ENCODE data around the gene CLCA2. TPM values are rescaled to one million over a fixed set of nuclear protein-coding genes. Genes with fewer than 3 reads are reported as not detected.
A peak's percentile ranks its signal among the peaks of the same experiment; 100 is the strongest.

Gene CLCA2
- total and polyA plus RNA-seq, 9 donors: 0.07 to 0.25 TPM; not detected in 7

DNA sequence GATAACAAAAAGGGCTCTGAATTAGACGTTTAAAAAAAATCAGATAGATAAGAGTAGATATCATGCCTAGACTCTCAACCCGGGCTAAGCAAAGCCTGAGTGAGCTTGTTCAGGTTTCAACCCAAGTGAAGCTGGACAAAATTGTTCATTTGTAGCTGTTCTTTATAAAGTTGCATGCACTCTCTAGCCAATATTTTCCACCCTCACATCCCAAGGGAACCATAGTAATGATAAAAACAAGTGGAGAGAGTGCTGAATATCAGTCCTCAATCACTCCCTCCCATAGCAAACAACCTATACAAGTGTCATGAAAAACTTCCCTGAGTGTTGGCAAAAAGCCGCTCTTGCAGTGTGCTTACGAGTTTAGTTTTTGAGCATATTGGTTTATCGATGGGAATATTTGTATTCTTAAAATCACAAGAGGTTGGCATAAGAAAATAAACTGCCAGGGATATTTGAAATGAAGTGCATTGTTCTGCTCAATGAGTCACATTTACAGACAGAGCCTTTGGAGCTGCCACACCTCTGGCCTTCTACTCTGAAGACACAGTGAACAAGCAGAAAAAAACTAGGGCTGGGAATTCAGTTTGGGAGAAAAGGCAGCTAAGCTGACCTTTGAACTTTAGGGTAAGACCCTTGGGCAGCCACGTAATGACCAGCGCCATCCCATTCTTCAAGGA is 2.2 kb upstream of the CLCA2 start:
- no peaks in the 10 kb centered on the region for H3K36me3 ChIP-seq
- no peaks in the 10 kb centered on the region for H3K27me3 ChIP-seq
- no peaks in the 10 kb centered on the region for H3K9me3 ChIP-seq
- no peak overlapping the region for H3K4me3 ChIP-seq
- DNase-seq: no peak
- WGBS, 3 donors: 69 to 75% (median 72%) methylated on average over 7 of the region's 7 CpGs
- no peak overlapping the region for H3K27ac ChIP-seq
- TF ChIP-seq EP300 (IDR thresholded peaks at IDR 0.05) (no peak), POLR2A (IDR thresholded peaks at IDR 0.05) (no peak)
- TF ChIP-seq, protein P1, sequence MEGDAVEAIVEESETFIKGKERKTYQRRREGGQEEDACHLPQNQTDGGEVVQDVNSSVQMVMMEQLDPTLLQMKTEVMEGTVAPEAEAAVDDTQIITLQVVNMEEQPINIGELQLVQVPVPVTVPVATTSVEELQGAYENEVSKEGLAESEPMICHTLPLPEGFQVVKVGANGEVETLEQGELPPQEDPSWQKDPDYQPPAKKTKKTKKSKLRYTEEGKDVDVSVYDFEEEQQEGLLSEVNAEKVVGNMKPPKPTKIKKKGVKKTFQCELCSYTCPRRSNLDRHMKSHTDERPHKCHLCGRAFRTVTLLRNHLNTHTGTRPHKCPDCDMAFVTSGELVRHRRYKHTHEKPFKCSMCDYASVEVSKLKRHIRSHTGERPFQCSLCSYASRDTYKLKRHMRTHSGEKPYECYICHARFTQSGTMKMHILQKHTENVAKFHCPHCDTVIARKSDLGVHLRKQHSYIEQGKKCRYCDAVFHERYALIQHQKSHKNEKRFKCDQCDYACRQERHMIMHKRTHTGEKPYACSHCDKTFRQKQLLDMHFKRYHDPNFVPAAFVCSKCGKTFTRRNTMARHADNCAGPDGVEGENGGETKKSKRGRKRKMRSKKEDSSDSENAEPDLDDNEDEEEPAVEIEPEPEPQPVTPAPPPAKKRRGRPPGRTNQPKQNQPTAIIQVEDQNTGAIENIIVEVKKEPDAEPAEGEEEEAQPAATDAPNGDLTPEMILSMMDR (IDR thresholded peaks at IDR 0.05): no peak
- H3K4me1 ChIP-seq (ENCODE audit: insufficient read depth): no peaks in the 10 kb centered on the region
- intact Hi-C loops (cut with DNase I): no loop called here

DNA sequence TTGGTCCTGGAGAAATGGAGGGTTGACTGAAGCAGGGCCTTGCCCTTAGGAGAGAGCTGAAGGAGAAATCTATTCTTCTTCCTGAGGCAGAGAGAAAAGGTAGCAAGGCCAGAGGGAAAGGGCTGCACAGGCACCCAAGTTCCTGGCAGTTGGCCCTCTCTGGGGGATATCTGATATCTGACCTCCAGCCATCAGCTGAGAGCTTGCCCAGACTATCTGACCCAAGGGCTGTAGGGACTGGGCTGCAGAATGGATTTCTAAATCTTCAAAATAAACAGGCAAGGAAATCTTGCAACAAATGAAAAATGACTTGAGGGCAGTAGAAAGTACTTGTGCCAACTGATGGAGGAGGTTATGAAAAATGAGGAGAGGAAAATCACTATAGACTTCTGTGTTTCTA is 498 bp upstream of the CLCA2 start:
- intact Hi-C loops (cut with DNase I): no loop called here
- no peaks in the 10 kb centered on the region for H3K27me3 ChIP-seq
- H3K4me1 ChIP-seq (ENCODE audit: insufficient read depth): no peaks in the 10 kb centered on the region
- no peak for DNase-seq
- H3K27ac ChIP-seq: no peak overlapping the region
- no peaks in the 10 kb centered on the region for H3K36me3 ChIP-seq
- H3K9me3 ChIP-seq: no peaks in the 10 kb centered on the region
- TF ChIP-seq, protein P1 (IDR thresholded peaks at IDR 0.05): no peak
- no peak for TF ChIP-seq EP300 (IDR thresholded peaks at IDR 0.05)
- TF ChIP-seq POLR2A (IDR thresholded peaks at IDR 0.05): no peak
- H3K4me3 ChIP-seq: no peak overlapping the region

DNA sequence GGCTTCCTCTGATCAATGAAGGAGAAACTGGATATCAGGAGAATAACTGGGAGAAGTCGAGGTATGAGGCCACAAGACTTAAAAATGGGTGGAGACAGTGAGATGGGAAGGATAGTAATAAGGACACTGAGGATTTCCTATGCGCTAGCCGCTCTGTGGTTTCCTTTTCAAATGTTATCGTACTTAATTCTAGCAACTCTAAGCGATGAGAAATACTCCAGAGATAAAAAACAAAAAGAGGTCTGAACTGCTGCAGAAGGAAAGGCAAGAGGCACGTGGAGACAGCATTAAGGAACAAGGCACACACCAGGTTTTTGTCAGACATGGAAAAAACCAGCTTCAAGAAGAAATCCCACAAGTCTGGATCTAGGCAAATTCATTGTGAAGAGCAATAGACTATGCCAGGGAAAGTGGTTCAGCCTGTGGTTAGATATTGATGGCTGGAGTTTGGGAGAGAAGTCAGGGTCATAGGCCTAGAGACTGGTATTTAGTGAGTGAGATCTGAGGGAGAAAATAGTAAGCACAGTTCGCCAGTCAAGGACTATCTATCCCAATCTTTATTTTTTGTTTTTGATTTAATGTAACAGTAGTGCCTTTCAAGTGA is 5.3 kb downstream of the CLCA2 start:
- no peak for TF ChIP-seq EP300 (IDR thresholded peaks at IDR 0.05)
- TF ChIP-seq POLR2A (IDR thresholded peaks at IDR 0.05): no peak
- TF ChIP-seq, protein P1 (IDR thresholded peaks at IDR 0.05): no peak
- intact Hi-C loops (cut with DNase I): no loop called here
- H3K4me1 ChIP-seq (ENCODE audit: insufficient read depth): peaks cover 1% of the 10 kb centered on the region
- 73 to 77% (median 77%) methylated on average over 7 of the region's 7 CpGs for WGBS, 3 donors
- DNase-seq: no peak
- H3K9me3 ChIP-seq: no peaks in the 10 kb centered on the region
- no peaks in the 10 kb centered on the region for H3K36me3 ChIP-seq
- no peak overlapping the region for H3K4me3 ChIP-seq
- H3K27ac ChIP-seq: peak overlapping the region in 1 of 2 donors; percentile 65
- H3K27me3 ChIP-seq: no peaks in the 10 kb centered on the region

DNA sequence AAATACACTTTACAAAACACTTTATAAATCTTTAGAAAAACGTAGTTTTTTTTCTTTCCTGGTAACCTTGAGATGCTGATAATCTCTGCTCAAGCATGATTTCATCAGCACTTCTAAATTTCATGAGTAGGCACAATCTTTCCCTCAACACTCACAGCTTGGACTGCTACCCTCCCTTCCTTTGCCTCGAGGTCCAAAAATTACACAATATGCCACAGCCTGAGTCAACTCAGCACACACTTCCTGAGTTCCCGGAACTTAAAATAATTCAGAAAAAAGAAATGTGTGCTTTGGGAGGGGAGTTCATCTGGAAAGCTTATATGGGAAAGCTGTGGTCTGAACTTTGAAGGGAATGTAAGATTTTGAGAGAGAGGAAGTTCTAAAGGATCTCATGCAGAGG is 5.9 kb downstream of the CLCA2 start:
- Histone ChIP-seq H3K9me3 (no peaks in the 10 kb centered on the region), H3K27ac (peak overlapping the region in 1 of 2 donors; percentile 65), H3K4me3 (no peak overlapping the region), H3K4me1 (ENCODE audit: insufficient read depth) (peaks cover 1% of the 10 kb centered on the region), H3K27me3 (no peaks in the 10 kb centered on the region), H3K36me3 (no peaks in the 10 kb centered on the region)
- DNase-seq: peak in 4 of 5 donors; percentile 30 to 68 (median 42)
- TF ChIP-seq, protein P1 (IDR thresholded peaks at IDR 0.05): no peak
- TF ChIP-seq POLR2A (IDR thresholded peaks at IDR 0.05): no peak
- TF ChIP-seq EP300 (IDR thresholded peaks at IDR 0.05): peak; percentile 62
- intact Hi-C loops (cut with DNase I): no loop called here
- 1 to 2% (median 1%) methylated on average over 3 of the region's 3 CpGs for WGBS, 3 donors
